ENCODE measurements around the gene SCGB1C1.
A peak's percentile ranks its signal among the peaks of the same experiment; 100 is the strongest.
"Not testable (repeated sequence)": the region's sequence is repeated elsewhere in the genome, so short reads cannot be mapped to it uniquely, and the experiment has no call there.

The SCGB1C1 gene

GRCh38 chr11:192674-193128 lies at the start of gene SCGB1C1:
SCGB1C1 (plus strand) TSS chr11:193078; CDS start chr11:193100, 22 bp downstream.
- not testable (repeated sequence) for DNase-seq

- not testable (repeated sequence) for DNase-seq
Observed at GRCh38 chr11:180242-180641, 12.6 kb upstream of the SCGB1C1 start.

- DNase-seq, result not testable (repeated sequence)
Observed at GRCh38 chr11:189200-189783, 3.6 kb upstream of the SCGB1C1 start.

DNA sequence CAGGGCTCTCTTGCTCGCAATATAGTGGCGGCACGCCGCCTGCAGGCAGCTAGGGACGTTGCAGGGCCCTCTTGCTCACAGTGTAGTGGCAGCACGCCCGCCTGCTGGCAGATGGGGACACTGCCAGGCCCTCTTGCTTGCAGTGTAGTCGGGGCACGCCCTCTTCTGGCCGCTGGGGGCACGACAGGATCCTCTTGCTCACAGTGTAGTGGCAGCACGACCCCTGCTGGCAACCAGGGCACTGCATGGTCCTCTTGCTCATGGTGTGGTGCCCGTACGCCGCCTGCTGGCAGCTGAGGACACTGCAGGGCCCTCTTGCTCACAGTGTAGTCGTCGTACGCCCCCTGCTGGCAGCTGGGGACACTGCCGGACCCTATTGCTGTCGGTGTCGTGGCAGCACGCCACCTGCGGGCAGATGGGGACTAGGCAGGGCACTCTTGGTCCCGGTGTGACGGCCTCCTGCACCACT lies 3.0 kb upstream of the SCGB1C1 start:
- not testable (repeated sequence) for DNase-seq

- not testable (repeated sequence) for DNase-seq
Observed at GRCh38 chr11:190546-190945, 2.3 kb upstream of the SCGB1C1 start.

- DNase-seq, result not testable (repeated sequence)
Observed at GRCh38 chr11:191490-192478, 1.1 kb upstream of the SCGB1C1 start.

- not testable (repeated sequence) for DNase-seq
Observed at GRCh38 chr11:193481-193880, 603 bp downstream of the SCGB1C1 start.

DNA sequence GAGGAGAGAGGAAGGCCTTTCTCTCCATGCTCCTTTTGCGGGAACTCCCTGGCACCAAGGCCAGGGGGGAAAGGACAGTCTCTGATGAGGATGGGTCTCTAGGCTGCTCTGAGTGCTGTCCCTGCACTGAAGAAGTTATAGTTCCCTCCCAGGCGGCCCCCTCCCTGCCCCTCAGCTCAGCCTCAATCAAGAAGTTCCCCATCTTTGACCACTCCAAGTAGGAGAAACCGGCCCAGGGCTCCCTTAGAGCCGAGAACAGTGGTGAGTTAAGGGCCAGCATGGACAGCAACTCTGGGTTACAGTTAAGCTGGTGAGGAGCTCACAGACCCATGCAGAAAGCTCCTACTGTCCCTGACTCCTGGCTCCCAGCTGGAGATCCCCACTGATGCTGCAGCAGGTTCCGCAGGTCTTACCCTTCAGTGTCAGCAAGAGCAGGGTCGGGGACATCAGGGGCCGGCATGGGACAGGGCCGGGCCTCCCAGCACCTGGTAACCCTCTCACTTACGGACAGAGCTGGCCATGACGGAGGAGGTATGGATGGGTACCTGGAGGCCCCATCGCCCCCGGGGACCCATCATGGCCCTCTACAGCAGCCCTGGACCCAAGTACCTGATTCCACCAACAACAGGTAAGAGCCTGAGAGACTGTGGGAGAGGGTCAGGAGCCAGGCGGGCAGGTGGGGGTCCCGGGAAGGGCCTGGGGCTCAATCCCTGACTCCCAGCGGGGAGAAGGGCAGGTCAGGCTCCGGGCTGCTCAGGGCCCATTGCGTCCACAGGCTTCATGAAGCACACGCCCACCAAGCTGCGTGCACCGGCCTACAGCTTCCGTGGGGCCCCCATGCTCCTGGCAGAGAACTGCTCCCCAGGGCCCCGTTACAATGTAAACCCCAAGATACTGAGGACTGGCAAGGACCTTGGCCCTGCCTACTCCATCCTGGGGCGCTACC lies 4.2 kb downstream of the SCGB1C1 start:
- DNase-seq, result no peak

- no peak for DNase-seq
Observed at GRCh38 chr11:197741-198235, 4.9 kb downstream of the SCGB1C1 start.

DNA sequence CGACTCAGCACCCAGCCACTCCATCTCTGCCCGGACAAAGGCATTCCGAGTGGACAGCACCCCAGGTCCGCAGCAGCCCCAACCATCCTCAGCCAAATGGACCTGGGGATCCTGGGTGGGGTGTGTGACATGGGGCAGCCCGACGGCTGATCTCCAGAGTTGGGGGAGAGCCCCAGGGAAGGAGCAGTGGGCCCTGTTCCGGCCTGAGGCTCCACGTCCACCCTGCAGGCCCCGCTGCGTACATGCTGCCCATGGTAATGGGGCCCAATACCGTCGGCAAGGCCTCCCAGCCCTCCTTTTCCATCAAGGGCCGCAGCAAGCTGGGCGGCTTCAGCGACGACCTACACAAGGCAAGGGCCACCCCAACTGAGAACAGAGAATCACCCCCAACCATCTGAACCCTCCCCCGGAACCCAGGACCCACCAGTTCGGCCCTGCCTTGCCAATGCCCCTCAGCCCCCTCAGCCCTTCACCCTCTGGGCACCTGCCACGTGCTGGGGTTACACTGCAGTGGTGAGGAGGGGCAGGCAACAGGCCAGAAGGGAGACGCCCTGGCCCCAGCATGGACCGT lies 5.4 kb downstream of the SCGB1C1 start:
- no peak for DNase-seq

- DNase-seq, result no peak
Observed at GRCh38 chr11:199004-199581, 6.2 kb downstream of the SCGB1C1 start.

- no peak for DNase-seq
Observed at GRCh38 chr11:199782-200181, 6.9 kb downstream of the SCGB1C1 start.

DNA sequence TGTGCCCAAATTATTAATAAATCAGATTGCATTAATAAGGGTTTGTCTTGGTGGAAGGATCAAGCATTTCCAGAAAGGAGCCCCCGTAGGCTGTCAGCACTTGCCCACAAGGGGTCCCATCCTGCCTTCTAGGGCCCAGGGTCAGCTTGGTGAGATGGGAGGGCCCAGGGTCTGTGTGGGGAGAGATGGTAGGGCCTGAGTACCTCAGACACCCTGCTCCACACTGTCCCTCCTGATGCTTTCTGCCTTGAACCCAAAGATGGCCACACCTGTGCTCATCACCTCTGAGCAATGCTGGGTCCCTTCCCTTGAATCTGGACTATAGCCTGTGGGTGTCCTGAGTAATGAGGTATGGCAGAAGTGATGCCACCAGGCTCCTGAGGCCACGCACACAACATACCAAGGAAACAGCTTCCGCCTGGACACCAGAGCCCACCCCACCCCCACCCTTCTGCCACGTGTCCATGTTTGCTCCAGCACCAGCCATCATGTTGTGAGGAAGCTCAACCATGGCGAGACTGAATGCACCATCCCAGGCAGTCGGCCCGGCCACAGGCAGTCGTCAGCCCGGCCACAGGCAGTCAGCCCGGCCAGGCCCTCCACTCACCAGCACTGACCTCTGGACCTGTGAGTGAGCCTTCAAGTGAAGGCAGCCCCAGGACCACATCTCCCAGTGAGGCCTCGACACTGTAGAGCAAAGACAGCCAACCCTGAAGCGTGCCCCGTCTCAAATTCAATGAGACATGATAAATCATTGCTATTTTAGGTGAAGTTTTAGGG lies 7.5 kb downstream of the SCGB1C1 start:
- DNase-seq, result no peak

DNA sequence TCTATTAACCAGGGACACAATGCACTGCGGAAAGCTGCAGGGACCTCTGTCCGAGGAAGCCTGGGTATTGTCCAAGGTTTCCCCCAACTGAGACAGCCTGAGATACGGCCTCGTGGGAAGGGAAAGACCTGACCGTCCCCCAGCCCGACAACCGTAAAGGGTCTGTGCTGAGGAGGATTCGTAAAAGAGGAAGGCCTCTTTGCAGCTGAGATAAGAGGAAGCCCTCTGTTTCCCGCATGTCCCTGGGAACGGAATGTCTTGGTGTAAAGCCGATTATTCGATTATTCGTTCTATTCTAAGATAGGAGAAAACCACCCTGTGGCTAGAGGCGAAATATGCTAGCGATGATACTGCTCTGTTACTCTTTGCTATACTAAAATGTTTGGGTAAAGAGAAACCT lies 9.1 kb downstream of the SCGB1C1 start:
- DNase-seq, result peak; percentile 65 to 67

GRCh38 chr11:202490-202889 lies 9.6 kb downstream of the SCGB1C1 start:
- no peak for DNase-seq

- no peak for DNase-seq
Observed at GRCh38 chr11:203056-203944, 10.4 kb downstream of the SCGB1C1 start.

GRCh38 chr11:203945-204586 lies 11.2 kb downstream of the SCGB1C1 start:
- no peak for DNase-seq

- no peak for DNase-seq
Observed at GRCh38 chr11:204587-205109, 11.8 kb downstream of the SCGB1C1 start.

All from Kasumi-1 (cell line).